Activated CD4-positive, alpha-beta T cell treated with anti-CD3 and anti-CD28 coated beads, Interleukin-2, amount 50 U/mL, for 24 hours (primary cell): ENCODE data around the gene HCST.
A peak's percentile ranks its signal among the peaks of the same experiment; 100 is the strongest.

Experiments
- DNase-seq, 2 donors: peaks; one replicate each; pipeline ENCODE4 v3.0.0-alpha.2; 2020; ENCODE audit warnings: low read depth in 1 of 2, low spot score in 1 of 2

Gene HCST

GRCh38 chr19:35935911-35936737 lies 33.8 kb downstream of the HCST start, which contains the start of gene LRFN3:
Gene LRFN3 (plus strand): TSS chr19:35936374. CDS start chr19:35939426, 3,052 bp downstream.
- peak; percentile 31 to 36 for DNase-seq

- no peak for DNase-seq
Observed at GRCh38 chr19:35936738-35937268, 34.5 kb downstream of the HCST start.

DNA sequence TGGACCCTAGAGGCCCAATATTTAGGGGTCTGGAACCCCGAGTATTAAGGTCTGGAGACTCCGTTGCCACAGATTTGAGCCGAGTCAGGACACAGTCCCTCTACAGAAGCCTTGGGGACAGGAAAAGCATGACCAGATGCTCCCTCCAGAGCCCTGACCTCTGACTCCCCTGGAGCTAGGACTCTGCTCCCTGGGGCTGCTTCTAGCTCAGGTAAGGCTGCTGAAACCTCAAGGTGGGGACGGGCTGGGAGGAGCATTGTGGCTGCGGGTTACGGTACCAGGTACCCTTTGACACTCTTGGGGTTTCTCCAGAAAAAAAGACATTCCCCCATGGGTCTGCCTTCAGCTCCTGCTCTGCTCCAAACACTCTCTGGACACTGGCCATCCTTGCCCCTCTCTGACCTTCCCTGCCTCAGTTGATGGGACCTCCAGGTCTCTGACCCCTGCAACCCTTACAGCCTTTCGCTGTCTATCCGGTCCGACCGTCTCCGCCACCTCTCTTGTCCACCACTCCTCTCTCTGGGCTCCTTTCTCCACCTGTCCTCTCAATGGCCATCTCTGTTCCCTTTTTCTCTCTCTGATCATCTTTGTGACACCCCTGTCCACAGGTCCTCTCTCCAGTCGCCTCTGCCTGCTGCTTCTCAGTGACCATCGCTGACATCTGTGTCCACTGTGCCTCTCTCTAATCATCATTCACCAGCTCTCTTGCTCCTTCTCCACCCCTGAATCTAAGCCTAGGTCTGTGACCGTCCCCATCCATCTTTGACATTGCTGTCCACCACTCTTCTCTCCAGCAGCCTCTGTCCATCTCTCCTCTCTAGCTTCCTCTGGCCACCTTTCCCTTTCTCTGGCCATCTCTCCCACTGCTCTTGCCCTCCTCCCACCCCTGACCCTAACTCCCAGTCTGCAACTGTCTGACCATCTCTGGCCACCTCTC lies 35.3 kb downstream of the HCST start:
- no peak for DNase-seq

DNA sequence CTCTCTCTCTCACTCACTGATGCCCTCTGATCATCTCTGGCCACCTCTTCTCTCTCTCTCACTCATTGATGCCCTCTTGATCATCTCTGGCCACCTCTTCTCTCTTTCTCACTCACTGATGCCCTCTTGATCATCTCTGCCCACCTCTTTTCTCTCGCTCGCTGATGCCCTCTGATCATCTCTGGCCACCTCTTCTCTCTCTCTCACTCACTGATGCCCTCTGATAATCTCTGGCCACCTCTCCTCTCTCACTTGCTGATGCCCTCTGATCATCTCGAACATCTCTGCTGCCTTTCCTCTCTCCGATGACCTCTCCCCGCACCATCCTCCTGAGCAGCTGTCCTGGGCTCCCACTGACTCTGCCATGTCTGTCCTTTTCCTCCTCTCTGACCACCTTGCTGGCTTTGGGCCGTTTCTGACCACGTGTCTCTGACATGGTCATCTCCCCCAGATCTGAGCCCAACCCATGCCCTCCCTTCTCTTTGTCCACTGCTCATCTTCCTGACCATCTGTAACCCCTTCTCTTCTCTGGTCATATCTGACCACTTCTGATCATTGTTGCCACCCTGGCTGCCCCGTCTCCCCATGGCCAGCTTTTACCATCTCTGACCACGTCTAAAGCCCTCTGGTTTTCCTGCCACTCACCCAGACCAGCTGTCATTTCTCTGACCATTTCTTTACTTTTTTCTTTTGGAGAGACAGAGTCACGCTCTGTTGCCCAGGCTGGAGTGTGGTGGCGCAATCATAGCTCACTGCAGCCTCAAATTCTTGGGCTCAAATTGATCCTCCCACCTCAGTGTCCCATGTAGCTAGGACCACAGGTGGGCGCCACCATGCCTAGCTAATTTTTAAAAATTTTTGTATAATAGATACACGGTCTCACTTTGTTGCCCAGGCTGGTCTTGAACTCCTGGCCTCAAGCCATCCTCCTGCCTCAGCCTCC lies 36.2 kb downstream of the HCST start:
- no peak for DNase-seq

- no peak for DNase-seq
Observed at GRCh38 chr19:35939307-35940077, 37.2 kb downstream of the HCST start.

- DNase-seq = no peak
Observed at GRCh38 chr19:35940078-35940775, 37.9 kb downstream of the HCST start.

DNA sequence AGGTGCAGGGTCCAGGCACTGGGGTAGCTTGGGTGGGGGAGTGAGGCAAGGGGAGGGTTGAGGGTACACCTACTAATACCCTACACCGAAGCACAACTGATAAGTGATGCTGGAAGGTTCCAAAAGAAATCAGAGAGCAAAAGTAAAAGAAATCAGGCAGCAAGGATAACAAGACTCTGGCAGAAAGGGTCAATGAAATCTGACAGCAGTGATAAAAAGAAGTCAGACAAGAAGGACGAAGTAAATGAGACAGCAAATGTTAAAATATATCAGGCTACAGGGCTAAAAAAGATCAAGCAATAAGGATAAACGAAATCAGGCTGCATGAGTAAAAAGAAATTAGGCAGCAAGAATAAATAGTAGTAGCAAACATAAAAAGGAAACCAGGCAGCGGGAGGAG lies 38.5 kb downstream of the HCST start:
- no peak for DNase-seq

DNA sequence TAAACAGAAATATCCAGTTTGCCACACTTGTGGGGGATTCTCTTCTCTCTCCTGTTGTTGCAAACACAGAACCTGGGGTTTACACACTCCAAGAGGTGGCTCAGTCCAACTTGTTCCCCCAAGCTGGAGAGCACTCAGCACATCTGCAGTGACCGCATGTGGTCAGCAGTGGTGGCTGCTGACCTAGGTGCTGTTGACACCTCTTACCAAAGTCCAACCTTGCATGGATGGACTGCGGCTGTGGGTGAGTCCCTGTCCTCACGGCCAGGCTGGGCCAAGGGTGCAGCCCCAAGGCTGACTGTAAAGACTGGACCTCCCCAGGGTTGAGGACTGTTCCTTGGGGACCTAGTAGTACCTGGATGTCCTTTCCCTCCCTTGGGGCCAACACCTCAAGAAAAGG lies 39.9 kb downstream of the HCST start:
- no peak for DNase-seq

DNA sequence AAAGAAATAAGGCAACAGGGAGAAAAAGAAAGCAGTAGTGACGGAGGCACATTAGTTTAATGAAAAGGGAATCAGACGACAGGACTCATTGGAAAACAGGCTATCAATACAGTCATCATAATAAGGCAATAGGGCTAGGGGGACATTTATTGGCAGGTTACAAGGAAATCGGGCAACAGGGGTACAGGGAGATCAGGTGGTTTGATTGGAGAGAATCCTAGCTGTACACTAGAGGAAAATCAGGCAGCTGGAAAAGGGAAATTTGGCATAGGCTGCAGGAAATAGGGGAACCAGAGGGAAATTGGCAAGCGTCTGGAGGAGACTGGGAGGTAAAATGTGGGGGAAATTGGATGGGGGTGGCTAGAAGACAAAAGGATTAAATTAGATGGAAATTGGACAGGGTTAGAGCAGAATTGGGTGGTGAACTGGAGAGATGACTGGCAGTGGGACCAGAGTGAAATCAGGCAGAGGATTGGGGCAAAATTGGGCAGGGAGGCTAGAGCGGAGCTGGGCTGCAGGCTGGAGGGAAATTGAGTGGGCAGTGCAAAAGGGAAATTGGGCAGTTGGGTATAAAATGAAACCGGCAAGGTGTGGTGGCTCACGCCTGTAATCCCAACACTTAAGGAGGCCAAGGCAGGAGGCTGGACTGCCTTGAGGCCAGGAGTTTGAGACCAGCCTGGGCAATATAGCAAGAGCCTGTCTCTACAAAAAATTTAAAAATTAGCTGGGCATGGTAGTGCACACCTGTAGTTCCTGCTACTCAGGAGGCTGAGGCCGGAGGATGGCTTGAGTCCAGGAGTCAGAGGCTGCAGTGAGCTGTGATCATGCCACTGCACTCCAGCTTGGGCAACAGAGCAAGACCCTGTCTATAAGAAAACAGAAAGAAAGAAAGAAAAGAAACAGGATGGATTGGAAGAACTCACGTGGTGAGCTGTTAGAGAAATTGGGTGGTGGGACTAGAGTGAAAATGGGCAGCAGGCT lies 41.3 kb downstream of the HCST start:
- DNase-seq = no peak

DNA sequence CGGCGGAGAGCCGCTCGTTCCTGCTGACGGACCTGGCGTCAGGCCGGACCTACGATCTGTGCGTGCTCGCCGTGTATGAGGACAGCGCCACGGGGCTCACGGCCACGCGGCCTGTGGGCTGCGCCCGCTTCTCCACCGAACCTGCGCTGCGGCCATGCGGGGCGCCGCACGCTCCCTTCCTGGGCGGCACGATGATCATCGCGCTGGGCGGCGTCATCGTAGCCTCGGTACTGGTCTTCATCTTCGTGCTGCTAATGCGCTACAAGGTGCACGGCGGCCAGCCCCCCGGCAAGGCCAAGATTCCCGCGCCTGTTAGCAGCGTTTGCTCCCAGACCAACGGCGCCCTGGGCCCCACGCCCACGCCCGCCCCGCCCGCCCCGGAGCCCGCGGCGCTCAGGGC lies 42.2 kb downstream of the HCST start:
- DNase-seq = no peak

GRCh38 chr19:35945121-35945790 lies 42.9 kb downstream of the HCST start:
- DNase-seq = no peak

- no peak for DNase-seq
Observed at GRCh38 chr19:35946203-35946602, 43.9 kb downstream of the HCST start.

DNA sequence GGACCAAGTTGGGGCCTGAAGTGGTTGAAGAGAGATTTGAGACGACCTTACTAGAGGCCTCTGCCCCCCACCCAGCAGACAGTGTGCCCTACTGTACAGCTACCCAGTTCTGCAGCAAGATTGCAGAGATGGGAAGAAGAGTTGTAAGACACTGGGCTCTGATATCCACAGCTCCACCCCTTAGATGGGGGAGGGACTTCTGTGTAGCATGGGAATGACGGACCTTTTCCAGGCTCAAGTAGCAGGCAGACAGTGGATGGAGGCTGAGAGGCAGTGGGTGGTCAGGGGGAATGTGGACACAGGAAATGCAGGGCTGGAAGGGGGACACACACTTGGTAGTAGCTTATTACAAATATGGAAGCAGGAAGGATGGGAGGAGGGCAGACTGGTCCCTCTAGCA lies 46.8 kb downstream of the HCST start:
- no peak for DNase-seq
